GM21576 (cell line): ENCODE results near the gene FNDC3B.

Experiments
- ATAC-seq: cut with Tn5 transposase; IDR thresholded peaks from one replicate; pipeline ENCODE4 v1.9.1; 2021; ENCODE audit warnings: mild to moderate bottlenecking, moderate library complexity; ENCODE audit not compliant: unreplicated experiment

FNDC3B gene

DNA sequence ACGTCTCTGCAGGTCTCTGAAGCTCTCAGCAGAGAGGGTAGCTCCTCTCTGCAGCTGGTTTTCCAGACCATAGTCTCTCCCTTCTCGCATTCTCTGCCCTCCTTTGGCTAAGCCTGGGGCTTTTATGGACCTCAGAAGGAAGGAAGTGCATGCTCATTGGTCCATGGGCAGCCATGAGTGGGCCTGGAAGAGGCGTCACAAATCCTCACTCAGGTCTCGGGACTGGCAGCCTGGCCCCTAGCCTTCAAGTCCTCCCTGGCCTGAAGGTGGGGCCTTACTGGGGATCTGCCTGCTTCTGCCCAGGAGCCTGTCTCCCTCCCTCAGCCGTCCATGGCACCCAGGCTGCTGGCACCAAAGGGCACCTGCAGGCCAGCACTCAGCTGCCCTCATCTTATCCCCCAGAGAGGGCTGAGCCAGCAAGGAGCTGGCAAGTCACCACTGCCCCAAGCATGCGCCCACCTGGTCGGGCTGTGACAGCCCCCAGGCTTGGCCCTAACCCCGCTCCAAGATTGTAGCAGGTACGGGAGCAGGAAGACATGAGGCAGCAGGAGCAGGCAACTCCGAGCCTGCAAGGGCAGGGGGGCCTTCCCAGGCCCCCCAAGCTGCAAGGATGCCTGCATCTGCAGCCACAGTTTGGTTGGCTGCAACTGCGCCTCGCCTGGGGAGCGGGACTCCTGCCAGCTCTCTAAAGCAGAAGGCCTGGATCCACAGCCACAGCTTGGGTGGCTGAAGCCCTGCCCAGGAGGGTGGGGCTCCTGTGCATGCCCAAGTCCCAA is 371.5 kb downstream of the FNDC3B start:
- ATAC-seq = no peak

DNA sequence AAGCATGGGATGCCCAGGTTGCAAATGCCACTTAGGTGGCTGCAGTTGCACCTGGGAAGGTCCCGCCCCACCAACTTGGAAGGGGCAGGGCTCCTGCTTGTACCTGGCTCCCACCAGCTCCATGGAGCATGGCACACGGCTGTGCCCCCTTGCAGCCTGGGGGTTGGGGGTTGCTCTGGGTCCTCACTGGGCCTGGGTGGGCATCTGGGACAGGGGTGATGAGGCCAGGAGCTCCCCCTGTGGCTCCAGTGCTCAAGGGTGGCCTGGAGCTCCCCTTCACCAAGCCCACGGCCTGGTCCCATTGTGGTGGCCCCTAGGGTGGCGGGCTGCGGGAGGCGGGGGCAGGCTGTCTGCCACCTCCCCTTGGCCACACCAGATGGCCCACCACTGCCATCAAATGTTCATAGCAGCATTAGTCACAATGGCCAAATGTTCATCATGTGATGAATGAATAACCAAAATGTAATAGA is 372.1 kb downstream of the FNDC3B start:
- no peak for ATAC-seq

DNA sequence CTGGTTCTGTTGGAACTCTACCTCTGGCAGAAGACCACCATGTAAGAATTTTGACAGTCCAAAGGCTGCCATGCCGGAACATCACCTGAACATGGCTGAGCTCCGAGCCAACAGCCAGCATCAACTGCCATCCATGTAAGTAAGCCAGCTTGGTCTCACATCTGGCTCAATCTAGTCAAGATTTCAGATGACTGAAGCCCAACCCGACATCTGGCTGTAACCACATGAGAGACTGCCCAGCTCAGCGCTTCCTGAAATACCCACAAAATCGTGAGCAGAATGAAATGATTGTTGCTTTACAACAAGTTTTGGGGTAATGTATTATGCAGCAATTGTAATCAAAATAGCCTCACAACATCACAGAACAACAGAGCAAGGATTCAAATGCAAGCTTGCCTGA is 375.9 kb downstream of the FNDC3B start:
- ATAC-seq = no peak

DNA sequence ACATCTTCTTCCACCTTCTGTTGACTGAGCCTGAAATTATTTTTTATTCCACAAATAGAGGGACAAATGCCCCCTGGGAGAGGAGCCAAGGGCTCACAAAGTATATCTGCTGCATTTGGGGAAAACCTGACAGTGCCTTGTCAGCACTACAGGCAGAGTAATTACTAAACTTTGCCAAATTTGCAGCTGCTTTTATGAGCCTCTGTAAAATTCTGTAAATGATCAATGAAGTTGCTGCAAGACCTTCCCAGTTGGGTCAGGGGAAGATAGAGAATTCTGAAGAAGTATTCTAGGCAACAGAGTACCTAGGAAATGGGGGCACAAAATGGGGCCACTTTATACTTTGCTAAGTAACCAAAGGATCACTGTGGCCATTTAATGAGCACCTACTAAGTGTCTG is 398.3 kb downstream of the FNDC3B start:
- ATAC-seq = no peak

DNA sequence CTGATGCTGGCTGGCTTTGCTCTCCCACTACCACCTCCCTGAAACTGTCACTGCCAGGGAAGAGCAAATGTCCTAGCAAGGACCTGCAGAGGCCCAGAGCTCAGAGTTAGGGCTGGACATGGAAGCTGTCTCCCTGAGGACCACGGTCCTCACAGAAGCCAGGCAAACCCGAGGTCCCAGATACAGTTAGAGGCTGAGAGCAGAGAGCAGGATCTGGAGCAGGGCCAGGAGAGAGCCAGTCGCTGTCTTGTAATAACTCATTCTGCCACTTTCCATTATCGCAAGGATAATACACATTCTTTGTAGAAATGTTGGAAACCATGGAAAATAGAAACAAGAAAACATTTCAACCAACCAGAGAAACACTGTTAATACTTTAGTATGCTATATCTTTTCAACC is 398.8 kb downstream of the FNDC3B start:
- ATAC-seq = no peak

DNA sequence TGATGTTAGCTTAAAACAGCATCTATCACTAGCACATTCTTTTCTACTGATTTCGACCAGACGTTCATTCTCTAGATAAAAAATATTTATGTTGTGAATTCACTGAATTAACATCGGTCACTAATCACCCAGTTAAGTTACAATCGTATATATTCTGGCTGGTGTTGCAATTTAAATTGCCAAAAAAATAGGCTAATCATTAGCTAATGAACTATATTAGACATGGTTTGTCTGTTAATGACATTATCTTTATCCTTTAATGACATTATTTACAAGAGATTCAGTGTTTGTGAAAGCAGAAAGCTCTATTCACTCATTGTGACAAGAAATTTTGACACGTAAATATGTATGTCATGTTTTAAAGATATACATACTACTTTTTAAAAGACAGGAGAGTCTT is 402.2 kb downstream of the FNDC3B start:
- ATAC-seq = no peak

DNA sequence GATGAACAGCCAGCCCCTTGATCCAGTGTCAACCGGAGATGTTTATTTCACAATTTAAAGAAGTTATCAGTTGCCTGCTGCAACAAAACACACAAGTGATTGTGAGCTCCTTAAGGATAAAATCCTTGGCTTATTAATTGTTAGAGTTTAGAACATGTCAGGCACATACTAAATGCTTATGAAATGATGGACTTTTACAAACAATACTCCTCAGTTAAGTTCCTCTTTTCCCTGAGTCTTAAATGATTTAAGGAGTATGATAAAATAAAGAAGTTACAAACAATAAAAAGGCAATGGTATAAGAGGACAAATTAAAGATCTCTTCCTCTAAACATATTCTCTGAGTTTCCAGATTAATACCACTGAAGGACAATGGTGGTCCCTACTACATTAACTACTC is 403.2 kb downstream of the FNDC3B start:
- no peak for ATAC-seq

DNA sequence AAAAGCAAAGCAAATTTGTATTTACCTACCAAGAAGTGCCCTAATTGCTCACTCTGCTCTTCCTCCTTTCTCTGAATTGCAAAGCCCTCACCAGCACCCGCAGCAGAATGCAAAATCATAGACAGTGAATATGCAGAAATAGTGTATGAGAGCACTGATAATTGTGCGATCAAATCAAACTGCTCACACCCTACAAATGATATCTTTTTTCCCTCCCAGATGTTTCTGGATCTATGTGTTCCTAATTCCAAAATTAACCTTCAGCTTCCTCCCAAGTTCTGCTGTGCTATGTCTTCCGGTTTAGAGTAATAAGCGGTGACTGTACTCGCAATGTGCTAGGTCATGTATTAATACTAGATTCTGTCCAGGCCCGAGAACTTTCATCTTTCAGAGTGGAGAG is 405.4 kb downstream of the FNDC3B start:
- ATAC-seq = no peak

DNA sequence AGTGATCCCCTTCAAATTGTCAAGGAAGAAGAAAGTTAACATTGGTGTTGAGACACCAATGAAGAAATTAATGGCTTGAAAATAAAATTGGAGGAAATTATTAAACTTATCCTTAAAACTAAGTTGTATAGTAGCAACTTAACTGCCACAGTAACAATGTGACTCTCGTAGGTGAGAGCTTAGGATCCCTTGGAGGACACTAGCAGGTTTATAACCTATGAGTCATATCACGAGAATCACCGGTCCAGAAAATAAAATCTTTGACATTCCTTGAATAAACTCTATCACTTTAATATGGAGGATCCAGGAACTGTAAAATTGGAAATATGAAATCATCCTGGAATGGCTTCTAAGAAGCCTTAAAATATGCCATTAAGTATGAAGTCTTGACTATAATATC is 406.8 kb downstream of the FNDC3B start:
- no peak for ATAC-seq

DNA sequence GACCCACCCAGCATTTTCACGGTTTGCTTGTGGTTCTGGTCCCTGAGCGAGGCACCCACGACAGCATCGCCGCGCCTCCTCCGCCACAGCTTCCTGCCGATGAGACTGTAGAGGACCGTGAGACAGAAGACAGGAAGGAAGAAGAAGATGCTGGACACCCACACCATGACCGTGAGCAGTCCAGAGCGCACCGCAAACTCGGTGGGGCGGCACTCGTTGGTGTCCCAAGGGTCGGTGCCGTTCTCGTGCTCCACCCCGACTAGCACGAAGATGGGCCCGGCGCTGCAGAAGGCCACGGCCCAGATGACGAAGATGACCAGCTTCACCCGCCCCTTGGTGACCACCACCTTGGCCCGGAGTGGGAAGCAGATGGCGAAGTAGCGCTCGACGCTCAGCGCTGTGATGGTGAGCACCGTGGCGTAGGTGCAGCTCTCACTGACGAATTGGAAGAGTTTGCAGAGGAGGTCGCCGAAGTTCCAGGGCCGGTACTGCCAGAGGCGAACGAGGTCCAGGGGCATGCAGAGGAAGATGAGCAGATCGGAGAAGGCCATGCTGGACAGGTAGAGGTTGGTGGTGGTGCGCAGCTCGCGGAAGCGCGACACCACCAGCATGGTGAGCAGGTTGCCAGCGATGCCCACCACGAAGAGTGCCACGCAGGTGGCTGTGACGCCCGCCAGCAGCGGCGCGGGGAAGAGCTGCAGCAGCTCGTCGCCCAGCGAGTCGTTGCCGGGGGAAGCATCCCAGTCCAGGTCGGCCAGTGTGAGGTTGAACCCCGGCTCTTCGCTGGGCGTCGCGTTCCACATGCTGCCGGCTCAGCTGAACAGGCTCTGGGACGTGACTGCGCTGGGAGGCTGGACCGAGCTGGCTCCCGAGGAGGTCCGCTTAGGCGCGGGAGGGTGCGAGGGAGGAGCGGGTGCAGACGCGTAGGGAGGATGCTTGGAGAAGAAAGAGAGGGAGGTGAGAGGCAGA is 408.5 kb downstream of the FNDC3B start, which contains the start of gene GHSR:
Gene GHSR, minus strand, starts transcription at position 846 of the 969 bp plus-strand sequence. Its CDS starts 43 bp downstream, at position 803.
- ATAC-seq = no peak

DNA sequence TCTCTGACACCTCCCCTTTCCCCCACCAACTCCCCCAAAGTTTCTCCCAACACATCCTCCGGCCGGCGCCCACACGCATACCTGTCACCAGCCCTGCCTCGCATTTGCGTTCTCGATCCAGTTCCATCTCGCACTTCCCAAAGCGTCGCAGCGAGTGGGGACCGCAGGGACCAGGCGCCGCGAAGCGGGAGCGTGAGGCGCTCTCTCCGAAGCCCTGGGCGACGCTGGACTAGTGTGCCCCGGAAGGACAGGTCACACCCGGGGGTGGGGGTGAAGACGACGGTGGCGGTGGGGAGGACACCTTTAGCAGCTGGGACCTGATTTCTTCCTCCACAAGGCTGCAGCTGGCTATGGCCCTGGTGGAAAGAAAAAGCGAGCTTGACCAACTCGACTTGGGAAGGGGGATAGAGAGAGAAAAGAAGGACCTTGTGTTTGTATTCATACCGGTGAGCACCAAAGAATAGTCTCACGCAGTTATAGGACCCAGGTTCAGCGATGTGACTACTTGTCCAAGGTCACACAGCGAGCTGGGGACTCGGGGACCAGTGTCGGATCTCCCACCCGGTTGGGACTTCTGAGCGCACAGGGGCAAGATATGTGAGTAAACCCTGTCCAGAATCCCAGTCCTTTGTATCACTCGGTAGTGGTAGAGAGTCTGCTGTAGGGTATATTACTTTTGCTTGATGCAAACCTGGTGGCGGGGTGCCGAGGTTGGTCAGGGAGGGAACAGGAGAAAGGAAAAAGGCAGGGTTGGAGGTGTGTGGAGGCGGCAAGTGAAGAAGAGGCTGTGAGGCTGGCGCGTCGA is 409.5 kb downstream of the FNDC3B start:
- ATAC-seq = no peak

DNA sequence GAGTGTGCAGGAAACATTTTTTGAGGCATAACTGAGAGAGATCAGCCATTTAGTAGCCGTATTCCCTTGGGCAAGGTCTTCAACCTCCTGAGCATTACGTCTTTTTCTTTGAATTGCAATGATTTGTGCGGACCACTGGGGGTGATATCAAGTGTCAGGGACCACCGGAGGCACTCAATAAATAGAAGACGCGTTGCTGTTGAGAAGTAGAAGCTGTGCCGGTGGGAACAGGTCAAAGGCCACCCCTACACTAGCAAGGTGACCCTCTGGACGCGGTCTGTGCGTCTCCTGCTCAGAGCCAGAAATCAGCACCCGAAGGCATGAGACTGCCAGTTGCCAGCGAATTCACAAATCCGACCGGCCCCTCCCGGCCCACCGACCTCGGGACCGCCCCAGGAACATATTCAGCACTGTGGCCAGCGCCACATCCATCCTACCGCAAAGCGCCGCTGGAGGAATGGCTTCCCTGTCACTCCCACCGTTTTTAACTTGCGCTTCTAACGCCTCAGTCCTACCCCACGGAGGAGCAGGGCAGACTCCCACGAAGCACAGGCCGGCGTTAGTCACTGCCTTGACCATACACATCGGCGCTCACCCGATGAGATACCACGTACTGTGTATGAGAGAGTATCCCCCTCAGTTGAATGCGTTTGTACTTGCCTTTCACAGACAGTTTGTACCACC is 410.2 kb downstream of the FNDC3B start:
- no peak for ATAC-seq
